NK-92 (cell line): ENCODE measurements around the gene KCNJ12.
"Not testable (repeated sequence)": the region's sequence is repeated elsewhere in the genome, so short reads cannot be mapped to it uniquely, and the experiment has no call there.

Source experiments
- DNase-seq: peaks from one replicate; lab custom pipeline; 2025; ENCODE audit not compliant: unreplicated experiment; lab: John Stamatoyannopoulos, UW

The KCNJ12 gene

DNA sequence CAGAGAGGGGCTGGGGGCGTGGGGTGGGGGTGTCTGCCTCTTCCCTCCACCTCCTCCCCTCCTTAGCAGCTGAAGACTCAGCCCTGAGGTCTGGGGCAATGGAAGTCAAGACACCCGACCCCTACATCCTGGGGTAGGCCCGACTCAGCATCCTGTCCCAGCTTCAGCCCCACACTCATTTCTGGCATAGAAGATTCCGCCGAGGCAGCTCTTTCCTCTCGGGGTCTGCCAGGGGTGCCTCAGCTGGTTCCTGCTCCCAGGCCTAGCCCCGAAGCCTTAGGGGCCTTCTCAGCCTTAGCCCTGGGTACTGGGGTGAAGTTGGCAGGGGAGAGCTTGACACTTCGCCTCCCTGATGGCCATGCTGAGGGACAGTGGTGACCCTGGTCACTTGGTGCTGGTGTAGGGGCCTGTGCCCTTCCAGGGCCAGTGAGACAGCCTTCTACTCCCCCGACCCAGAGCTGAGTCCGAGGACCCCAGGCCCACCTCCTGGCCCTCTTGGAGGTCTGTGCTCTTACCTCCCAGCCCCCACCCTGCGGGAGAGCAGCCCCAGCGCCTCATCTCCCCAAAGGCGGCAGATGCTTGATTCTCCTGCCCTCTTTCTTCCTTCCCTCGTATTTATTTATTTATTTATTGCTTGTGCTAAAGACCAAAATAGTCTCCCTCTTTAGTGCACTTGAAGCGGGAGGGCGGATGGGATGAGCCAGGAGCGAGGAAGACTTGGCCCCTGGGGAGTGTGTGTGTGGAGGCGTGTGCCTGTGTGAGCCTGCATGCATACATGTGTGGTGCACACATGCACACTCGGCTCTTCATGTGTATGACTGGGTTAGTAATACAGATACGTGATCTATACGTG, 42.5 kb downstream of the KCNJ12 start:
- DNase-seq, result no peak

DNA sequence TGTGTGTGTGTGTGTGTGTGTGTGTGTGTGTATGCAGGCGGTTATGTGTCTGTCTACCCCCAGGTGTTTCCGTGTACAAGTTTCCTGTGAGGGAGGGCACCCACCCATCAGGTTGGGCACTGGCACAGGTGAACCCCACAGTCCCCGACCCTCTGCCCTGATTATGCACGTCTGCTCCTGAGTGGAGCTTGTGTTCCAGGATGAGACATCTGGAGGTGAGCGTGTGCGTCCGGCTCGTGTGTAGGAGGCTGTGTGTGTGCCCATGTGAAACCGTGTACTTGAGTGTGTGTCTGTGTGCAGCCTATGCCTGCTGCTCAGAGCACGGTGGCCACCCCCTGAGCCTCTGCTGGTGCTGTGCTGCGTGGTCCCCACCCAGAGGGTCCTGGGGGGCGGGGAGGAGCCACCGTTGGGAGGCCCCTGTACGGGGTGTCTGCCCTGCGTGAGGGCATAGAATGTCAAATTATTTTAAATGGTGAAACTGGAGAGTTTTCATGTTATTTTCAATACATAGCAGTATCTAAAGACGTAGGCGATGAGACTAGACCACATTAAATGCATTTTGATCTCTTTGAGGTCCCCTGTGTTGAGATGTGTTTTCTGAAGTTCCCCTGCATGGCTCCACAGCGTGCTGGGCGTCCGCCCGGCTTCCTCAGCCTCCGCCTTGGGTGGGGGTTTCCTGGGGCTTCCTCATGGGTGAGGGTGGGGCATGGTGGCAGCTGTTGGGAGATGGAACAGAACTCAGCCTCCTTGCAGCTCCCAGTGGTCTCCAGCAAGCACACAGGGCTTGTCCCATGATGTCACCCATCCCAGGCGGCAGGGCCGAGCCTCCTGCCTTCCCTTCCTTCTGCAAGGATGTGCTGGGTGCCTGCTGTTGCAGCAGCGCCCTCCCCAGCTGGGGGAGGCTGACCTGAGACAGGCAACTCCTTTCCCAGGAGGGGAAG, 43.4 kb downstream of the KCNJ12 start:
- DNase-seq, result no peak

DNA sequence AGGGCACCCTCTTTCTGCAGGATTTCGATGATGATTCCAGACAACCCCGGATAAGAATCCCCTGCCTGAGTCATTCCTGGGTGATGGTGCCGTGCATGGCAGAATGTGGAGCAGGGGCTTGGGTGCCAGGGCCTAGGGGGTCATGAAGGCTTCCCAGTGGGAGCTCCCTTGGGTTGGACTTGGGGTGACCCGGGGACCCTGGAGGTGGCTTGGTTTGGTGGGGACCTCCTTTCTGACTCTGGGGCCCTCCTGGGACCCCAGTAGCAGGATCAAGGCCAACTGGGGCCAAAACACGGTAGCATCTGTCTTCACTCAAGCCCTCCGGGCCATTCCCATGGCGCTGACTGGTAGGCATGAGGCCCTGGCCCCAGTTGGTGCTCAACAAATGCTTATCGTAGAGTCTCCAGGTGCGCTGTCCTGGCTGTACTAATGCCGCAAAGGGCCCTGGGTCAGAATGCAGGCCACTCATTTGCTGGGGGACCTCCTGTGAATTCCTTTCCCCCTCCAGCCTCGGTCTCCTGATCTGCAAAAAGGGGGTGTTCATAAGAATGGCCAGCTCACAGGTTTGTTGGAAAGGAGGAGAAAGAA, 44.4 kb downstream of the KCNJ12 start:
- not testable (repeated sequence) for DNase-seq

DNA sequence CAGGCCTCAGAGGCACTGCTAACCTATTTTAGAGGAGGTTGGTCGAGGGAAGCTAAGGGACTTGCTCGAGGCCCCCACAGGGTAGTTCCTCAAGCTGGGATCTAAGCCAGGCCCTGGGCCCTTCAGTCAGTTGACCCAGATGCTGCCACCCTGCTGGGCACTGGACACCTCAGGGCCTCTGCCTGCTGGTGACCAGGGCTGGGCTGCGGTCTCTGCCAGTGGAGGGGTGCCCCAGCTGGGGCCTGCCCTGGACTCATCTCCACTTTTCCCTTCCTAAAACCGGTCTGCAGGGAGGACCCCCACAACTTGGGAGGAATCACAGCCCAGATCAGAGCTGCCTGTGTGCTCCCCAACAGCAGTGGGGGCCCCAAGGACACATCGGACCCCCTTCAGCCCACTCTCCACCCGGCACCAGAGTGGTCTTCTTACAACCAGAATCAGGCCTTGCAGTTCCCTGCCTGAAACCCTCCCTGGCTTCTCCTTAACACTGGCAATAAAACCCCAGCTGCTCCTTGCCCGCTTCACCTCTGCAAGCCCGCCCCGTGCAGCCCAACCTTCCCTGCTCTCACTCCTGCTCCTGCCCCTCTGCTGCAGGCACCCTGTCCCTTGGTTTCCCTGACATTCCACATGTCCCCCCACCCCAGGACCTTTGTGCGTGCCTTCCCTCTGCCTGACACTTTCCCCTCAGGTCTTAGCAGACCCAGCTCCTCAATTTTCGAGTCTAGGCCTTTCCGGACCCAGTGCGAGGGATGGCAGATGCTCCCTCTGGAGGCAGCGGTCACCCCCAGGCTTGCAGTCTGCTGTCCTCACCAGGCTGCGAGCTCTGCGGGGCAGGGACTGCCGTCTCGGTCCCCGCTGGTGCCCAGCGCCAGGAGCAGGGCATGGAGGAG, 45.5 kb downstream of the KCNJ12 start:
- DNase-seq, result not testable (repeated sequence)

DNA sequence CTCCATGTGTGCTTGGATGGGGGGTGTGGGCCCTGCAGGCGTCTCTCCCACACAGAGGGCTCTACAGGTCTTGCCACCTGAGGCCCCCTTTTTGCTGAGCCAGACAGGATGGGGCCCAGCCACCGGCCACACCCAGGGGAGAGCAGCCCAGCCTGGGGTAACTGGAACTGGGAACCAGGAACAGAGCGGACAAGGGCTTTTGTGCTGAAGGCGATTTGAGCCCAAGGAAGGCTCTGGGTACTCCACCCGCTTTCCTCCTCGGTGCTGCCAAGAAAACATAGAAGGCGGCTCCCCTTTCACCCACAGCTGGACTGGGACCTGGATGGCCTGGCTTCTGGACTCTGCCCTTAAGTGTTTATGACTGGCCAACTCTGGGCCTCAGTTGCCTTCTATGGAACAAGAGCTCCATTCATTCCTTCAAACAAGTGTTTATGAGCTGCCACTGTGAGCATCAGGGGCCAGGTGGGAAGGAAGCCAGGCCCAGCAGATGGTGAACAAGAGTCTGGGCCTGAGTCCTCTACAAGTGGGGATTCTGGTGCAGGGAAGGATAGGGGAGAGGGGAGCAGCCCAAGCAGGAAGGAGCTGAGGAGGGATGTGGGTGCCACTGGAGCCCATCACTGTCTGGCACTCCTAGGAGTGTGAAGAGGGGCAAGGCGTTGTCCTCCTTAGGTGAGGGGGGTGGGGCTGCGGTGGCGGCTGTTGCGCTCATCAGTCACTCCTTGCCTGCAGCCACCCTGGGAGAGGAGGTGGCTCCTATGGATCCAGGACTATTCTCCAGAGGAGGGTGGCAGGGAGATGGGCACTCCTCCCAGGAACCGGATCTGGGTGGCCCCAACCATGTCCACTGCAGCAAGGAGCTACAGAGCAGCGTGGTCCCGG, 46.4 kb downstream of the KCNJ12 start:
- DNase-seq, result not testable (repeated sequence)

DNA sequence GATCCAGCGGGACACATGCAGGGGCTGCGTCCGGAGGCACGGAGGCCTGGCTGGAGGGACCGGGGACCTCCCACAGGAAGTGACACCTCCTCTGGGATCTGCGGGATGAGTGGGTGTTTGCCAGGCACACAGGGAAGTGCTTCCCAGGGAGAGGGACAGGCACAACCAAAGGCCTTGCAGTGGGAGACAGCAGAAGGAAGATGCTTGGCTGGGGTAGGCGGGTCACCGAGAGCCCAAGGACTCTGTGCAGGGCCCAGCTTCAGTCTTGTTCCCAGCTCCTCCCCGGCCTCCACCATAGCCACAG, 47.0 kb downstream of the KCNJ12 start:
- DNase-seq, result not testable (repeated sequence)

DNA sequence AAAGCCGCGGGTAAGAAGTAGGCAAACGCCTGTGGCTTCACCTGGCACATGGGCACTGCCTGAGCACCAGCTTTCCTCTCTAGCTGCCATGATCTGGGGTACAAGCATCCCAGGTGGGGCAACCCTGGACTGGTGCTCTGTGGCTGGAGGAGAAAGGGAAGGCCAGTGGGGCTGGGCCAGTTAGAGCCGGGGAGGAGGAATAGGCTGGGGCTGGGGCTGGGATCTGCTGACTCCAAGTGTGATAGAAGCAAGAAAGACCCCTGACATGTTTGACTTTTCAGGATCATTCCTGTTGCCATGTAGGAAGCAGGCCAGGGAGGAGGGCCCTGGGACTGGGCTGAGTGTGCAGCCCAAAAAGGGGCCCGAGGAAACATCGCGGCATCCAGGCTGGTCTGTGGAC, 48.5 kb downstream of the KCNJ12 start:
- not testable (repeated sequence) for DNase-seq

GRCh38 chr17:21425321-21425720, 49.2 kb downstream of the KCNJ12 start:
- no peak for DNase-seq

DNA sequence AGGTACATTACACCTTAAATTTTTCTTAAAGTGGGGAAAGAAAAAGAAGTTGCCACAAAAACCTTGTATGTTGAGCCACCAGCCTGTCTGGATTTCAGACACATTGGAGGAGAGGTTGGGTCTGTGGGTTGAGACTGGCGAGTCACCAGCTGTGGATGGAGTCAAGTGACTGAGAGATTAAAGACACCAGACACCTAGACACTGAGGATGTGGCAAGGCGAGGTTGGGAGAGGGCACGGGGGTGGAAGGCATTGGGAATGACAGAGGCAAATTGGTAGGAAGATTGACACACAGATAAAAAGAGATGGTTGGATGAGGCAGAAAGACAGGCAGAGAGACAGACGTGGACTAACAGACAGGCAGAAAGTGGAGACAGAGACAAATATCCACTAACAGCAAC, 49.6 kb downstream of the KCNJ12 start:
- DNase-seq, result no peak

GRCh38 chr17:21426246-21426645, 50.1 kb downstream of the KCNJ12 start:
- not testable (repeated sequence) for DNase-seq

GRCh38 chr17:21426876-21427275, 50.7 kb downstream of the KCNJ12 start:
- DNase-seq, result not testable (repeated sequence)

DNA sequence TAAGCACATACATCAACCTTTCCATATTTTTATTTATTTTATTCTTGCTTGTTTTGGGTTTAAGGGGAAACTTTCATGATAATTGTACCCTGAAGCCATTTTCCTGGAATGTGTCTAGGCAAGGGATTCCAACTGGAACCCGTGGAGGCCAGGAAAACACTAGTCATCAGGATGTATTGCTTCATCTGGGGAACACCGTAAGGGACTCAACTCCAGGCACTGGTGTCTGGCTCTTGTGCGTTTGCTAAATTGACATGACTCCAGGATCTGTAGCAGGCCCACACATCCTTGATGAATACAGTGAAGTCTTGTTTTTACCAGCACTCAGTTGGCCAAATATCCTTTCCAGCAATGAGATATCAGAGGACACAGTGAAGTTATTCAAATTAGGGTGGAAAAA, 51.6 kb downstream of the KCNJ12 start:
- not testable (repeated sequence) for DNase-seq

DNA sequence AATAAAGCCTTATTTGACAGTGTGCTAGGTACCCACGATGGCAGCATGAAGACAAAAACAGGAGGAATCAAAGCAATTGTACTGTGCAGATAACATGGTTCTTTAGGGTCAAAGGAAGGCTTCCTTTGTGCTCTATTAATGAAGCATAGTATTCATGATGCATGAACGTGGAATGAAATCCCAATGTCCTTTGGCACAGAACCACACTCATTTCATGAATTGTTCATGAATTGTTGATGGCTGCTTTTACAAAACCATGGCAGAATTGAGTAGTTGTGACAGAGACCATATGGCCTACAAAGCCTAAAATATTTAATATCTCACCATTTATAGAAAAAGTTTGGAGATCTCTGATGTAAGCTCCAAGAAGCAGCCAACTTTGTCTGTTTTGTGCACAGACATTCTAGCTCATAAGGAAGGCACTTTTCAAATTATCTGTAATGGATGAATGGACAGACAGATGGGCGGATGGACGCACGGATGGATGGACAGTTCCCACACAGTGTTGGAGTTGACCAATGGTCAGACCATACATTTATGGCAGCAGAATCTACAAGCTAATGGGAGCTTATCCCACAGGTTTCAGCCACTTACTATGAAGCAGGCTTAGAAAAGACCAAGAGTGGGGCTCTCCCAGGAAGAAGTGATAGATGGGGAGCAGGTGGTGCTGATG, 52.7 kb downstream of the KCNJ12 start:
- not testable (repeated sequence) for DNase-seq

DNA sequence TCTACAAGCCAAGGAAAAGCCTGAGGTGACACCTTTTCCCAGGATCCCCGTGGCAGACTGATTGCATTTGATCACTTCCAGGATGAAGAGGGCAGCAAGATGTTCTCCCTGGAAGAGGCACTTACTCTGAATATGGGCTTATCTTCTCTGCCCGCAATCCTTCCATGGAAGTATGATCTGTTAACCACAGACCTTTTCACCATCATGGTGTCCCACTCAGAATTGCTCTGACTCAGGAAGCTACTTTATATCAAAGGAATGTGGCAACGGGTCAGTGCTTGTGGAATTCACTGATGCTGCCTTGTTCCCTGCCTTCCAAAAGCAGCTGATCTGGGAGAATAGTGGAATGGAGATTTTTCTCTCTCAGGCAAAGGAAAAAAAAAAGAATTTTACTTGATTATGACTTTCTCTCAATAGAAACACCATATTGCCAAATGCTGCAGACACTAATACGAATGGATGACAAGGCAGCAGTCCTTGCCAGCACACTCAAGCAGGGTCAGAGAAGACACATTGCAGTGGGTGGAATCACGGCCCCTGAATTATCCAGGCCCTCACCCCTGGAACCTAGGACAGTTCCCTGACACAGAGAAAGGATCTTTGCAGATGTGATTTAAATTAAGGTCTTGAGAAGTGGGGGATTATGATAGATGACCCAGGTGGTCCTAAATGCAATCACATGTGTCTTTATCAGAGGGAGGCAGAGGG, 53.9 kb downstream of the KCNJ12 start:
- DNase-seq, result not testable (repeated sequence)

DNA sequence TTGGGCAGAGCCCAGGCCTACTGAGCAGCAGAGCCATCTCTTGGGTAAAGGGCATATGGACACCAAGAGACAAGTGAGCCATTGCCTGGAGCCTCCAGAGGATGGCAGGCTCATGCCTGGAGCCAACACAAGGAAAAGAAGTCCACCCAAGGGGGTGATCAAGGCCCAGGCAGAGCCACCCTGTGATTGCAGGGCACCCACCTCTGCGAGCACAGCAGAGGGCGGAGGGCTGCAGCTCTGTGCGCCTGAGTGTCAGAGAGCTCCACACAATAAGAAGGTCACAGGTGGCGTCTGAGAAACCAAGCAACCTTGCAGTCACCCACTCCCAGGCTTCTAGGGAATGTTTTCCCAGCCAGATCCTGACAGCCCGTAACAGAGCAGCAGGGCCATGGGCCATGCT, 57.8 kb downstream of the KCNJ12 start:
- DNase-seq, result not testable (repeated sequence)

- not testable (repeated sequence) for DNase-seq
Measured at GRCh38 chr17:21434976-21435375, 58.8 kb downstream of the KCNJ12 start.

DNA sequence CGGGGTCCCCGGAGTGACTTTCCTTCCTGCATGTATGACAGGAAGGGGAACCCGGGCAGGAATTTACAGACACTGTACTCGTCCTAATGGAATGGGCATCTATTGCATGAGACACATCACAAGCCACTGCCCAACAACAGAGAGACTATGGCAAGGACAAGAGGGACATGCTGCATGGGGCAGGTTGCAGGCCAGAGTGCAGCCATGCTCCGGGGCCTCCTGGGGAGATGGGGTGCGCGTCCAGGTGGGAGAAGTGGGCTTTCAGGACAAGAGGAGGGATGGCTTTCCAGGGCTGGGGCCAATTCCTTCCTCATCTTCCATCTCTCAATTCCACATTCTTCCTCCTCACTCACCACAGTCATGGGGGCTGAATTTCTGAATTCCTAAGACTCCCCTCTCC, 60.3 kb downstream of the KCNJ12 start:
- not testable (repeated sequence) for DNase-seq
